Measurements from ENCODE around the gene FA2H.

FA2H gene

DNA sequence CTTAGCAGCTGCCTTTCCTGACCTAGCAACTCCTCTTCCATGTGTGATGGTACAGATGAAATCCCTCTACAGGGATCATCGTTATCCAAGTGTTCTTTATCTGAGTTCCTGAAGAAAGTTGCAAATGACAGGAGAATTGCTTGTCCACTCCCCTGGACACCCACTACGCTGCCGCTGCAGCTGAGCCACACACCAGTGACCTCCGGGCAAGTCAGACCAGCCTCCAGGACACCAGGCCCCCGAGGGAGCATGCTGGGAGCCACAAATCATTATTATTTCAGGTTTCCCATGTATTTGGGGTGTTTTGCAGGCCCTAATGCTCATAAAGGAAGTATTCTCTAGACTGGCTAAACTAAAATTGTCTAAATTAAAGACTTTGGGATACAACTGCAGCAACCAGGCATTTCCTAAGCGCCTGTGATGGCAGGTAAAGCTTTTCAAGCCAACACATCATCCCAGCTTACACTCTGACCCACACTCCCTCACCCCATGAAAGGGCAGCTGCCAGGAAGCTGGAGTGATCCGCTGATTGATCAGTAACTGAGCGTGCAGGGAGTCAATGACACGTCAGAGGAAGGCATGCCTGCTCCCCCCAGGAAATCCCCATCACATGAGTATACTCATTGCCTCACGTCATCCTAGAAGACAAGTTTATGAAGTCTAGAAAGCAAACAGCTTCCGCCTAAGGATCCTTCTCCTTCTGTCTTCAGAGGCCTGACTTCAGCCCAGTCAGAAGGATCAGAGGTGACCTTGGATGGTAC, 14.4 kb downstream of the FA2H start:
- Mint-ChIP-seq H3K27ac (no peak overlapping the region), H3K9me3 (no peaks in the 10 kb centered on the region), H3K4me3 (no peak overlapping the region), H3K27me3 (peaks cover 4 to 22% of the 10 kb centered on the region in 2 donors), H3K36me3 (no peaks in the 10 kb centered on the region), H3K4me1 (no peaks in the 10 kb centered on the region)
- ATAC-seq (replicated peaks), result peak in 1 of 2 donors; percentile 31
- no peak for DNase-seq

DNA sequence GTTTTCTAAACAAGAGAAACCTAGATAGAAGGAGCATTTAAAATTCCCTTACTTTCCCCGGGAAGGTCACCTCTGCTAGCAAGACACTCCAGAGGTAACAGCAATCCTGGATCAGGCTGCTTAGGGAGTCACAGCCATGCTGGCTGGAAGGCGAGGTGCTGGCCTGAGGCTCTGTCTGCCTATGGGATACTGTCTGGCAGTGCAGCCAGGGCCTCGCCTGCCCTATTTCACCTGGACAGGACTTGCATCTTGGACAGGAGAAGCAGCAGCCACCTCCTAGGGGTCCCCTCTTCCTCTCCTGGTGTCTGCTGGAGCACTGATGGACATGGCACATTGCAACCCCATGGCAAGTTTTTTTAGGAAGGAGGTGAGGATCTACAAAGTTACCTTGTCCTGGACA, 15.1 kb downstream of the FA2H start:
- Mint-ChIP-seq H3K27ac (no peak overlapping the region), H3K9me3 (no peaks in the 10 kb centered on the region), H3K27me3 (peaks cover 7 to 22% of the 10 kb centered on the region in 2 donors), H3K4me1 (no peaks in the 10 kb centered on the region), H3K4me3 (no peak overlapping the region), H3K36me3 (no peaks in the 10 kb centered on the region)
- ATAC-seq (replicated peaks) (no peak), DNase-seq (no peak)

- H3K4me3 Mint-ChIP-seq, result no peak overlapping the region
Observed at GRCh38 chr16:74758801-74759200, 15.8 kb downstream of the FA2H start.

GRCh38 chr16:74757349-74757748, 17.3 kb downstream of the FA2H start:
- ATAC-seq (replicated peaks) (no peak), DNase-seq (no peak)
- Mint-ChIP-seq H3K27ac (no peak overlapping the region), H3K36me3 (no peaks in the 10 kb centered on the region), H3K9me3 (no peaks in the 10 kb centered on the region), H3K4me3 (no peak overlapping the region), H3K27me3 (peaks cover 9 to 24% of the 10 kb centered on the region in 2 donors), H3K4me1 (no peaks in the 10 kb centered on the region)

More at GRCh38 chr16:74758801-74759200, 15.8 kb downstream of the FA2H start:
- ATAC-seq (replicated peaks) (no peak), DNase-seq (no peak)
- no peaks in the 10 kb centered on the region for H3K9me3 Mint-ChIP-seq
- peaks cover 7 to 19% of the 10 kb centered on the region in 2 donors for H3K27me3 Mint-ChIP-seq
- no peaks in the 10 kb centered on the region for H3K36me3 Mint-ChIP-seq
- H3K27ac Mint-ChIP-seq, result no peak overlapping the region
- H3K4me1 Mint-ChIP-seq, result no peaks in the 10 kb centered on the region

DNA sequence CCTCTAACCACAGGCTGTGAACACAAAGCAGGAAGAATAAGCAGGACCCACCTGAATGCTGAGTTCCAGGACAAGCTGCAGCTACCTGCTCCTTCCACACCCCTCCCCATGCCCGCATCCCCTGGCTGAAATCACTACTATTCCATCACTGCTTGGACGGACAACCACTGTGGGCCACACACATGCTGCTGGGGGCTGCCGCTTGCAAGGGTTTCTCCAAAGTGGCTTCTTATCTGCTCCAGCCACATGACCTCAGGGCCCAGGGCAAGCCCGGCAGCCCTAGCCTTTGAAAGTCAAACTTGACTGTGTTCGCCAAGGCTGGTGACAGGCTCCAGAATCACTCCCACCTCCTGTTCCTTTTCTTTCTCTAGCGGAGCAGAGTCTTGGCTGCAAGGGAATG, 18.4 kb downstream of the FA2H start:
- Mint-ChIP-seq H3K4me3 (no peak overlapping the region), H3K27me3 (peaks cover 14 to 32% of the 10 kb centered on the region in 2 donors), H3K27ac (no peak overlapping the region), H3K4me1 (no peaks in the 10 kb centered on the region), H3K9me3 (no peaks in the 10 kb centered on the region), H3K36me3 (no peaks in the 10 kb centered on the region)
- no peak for DNase-seq
- ATAC-seq (replicated peaks), result no peak

DNA sequence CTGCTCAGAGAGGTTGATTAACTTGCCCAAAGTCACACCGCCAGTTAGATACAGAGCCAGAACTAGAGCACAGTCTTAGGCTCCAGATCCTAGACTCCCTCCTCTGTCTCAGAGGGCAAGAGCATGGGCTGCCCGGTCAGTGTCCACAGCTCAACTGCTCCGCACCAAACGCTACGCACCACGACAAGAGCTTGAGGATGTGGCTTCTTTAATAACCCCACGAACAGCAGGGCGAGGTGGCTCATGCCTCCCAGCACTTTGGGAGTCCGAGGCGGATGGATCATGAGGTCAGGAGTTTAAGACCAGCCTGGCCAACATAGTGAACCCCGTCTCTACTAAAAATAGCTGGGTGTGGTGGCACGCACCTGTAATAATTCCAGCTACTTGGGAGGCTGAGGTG, 21.4 kb downstream of the FA2H start:
- DNase-seq (no peak), ATAC-seq (replicated peaks) (no peak)
- no peaks in the 10 kb centered on the region for H3K36me3 Mint-ChIP-seq
- H3K27me3 Mint-ChIP-seq, result peaks cover 11 to 16% of the 10 kb centered on the region in 2 donors
- no peaks in the 10 kb centered on the region for H3K9me3 Mint-ChIP-seq
- H3K4me1 Mint-ChIP-seq, result no peaks in the 10 kb centered on the region
- no peak overlapping the region for H3K27ac Mint-ChIP-seq
- no peak overlapping the region for H3K4me3 Mint-ChIP-seq

DNA sequence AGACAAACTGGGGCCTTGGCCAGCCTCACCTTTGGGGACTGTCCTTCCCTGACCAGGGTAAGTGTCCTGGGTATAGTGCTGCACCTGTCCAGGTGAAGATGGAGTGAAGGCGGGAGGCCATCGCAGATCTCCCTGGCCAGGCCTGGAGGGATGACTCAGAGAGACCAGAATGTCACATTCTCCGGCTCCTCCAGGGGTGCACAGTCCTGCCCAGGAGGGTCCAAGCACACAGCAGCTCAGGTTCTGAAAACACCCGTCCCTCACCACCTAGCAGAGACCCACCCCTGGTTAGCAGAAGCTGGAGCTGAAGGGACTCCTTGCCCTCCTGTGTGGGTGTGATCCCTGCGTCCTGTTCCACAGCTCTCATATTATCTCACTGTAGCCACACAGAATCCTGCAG, 21.9 kb downstream of the FA2H start:
- H3K9me3 Mint-ChIP-seq, result no peaks in the 10 kb centered on the region
- DNase-seq, result no peak

DNA sequence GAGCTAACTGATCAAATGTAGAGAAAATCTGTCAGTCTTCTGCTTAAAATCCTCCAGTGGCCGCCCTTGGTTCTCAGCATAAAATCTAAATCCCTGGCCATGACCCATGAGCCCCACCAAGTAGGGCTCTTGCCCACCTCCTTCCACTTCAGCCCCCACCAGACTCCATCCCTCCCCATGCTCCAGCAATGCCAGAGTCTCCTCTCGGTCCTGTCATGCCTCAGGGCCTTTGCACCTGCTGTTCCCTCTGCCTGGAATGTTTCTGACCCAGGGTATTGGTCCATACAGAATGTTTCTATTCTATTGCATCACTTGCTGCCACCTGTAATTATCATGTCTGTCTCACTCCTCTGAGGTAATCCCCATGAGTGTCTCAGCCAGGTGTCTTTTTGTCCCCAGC, 22.4 kb downstream of the FA2H start:
- Mint-ChIP-seq H3K4me3 (no peak overlapping the region), H3K4me1 (no peaks in the 10 kb centered on the region), H3K36me3 (no peaks in the 10 kb centered on the region), H3K27me3 (peaks cover 11 to 16% of the 10 kb centered on the region in 2 donors), H3K9me3 (no peaks in the 10 kb centered on the region), H3K27ac (no peak overlapping the region)
- ATAC-seq (replicated peaks) (no peak), DNase-seq (no peak)

More for the DNA sequence above, 21.9 kb downstream of the FA2H start:
- H3K27ac Mint-ChIP-seq, result no peak overlapping the region
- no peaks in the 10 kb centered on the region for H3K36me3 Mint-ChIP-seq
- H3K4me1 Mint-ChIP-seq, result no peaks in the 10 kb centered on the region
- H3K4me3 Mint-ChIP-seq, result no peak overlapping the region
- no peak for ATAC-seq (replicated peaks)
- H3K27me3 Mint-ChIP-seq, result peaks cover 11 to 16% of the 10 kb centered on the region in 2 donors

GRCh38 chr16:74751658-74752057, 23.0 kb downstream of the FA2H start:
- Mint-ChIP-seq H3K36me3 (no peaks in the 10 kb centered on the region), H3K27me3 (peaks cover 11 to 16% of the 10 kb centered on the region in 2 donors), H3K9me3 (no peaks in the 10 kb centered on the region), H3K4me1 (no peaks in the 10 kb centered on the region), H3K4me3 (no peak overlapping the region), H3K27ac (no peak overlapping the region)
- no peak for ATAC-seq (replicated peaks)
- no peak for DNase-seq

GRCh38 chr16:74749291-74750055, 25.1 kb downstream of the FA2H start:
- H3K9me3 Mint-ChIP-seq, result no peaks in the 10 kb centered on the region
- H3K36me3 Mint-ChIP-seq, result no peaks in the 10 kb centered on the region
- DNase-seq (no peak), ATAC-seq (replicated peaks) (no peak)
- H3K27me3 Mint-ChIP-seq, result peaks cover 7 to 16% of the 10 kb centered on the region in 2 donors
- no peaks in the 10 kb centered on the region for H3K4me1 Mint-ChIP-seq
- no peak overlapping the region for H3K27ac Mint-ChIP-seq
- no peak overlapping the region for H3K4me3 Mint-ChIP-seq

- no peak for DNase-seq
- no peaks in the 10 kb centered on the region for H3K36me3 Mint-ChIP-seq
- no peak overlapping the region for H3K27ac Mint-ChIP-seq
- H3K4me3 Mint-ChIP-seq, result no peak overlapping the region
- no peaks in the 10 kb centered on the region for H3K4me1 Mint-ChIP-seq
- H3K9me3 Mint-ChIP-seq, result no peaks in the 10 kb centered on the region
- ATAC-seq (replicated peaks), result no peak
- H3K27me3 Mint-ChIP-seq, result peaks cover 7 to 11% of the 10 kb centered on the region in 2 donors
Observed at GRCh38 chr16:74748616-74749026, 26.0 kb downstream of the FA2H start.

DNA sequence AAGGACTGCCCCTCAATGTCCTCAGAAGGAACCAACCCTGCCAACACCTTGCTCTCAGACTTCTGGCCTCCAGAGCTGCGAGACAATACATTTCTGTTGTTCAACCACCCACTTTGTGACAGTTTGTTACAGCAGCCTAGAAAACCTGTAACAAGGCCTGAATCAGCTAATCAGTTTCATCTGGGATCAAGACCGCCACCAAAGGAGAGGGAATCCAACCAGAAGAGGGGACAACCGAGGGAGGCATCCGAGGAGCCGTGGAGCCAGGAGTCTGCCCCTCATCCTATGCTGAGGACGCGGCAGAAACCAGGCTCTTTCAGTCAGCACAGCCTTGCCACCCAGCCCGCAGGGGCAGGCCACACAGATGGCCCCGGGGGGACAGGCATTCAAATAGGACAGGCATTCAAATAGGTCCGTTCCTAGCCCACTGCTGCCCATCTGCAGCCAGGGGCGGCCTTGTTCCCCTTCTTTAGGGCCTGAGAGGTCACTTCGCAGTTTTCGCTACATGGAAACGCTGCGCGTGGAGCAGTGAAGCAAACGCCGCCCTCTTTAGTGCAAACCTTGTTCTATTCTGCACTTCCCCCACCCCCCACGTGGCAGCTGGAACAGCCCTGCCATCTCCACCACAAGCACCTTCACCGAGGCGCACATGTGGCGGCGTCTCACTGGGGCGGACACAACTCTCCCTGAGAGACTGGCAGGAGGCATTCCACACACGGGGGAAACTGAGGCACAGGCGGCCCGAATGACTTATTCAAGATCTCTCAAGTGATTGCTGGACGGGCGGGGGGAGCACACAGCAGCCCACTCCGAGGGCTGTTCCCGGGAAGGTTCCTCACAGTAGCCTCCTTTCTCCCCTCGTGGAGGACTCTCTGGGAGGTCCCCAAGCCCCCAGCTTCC, 26.7 kb downstream of the FA2H start:
- DNase-seq, result no peak
- Mint-ChIP-seq H3K4me3 (no peak overlapping the region), H3K27ac (no peak overlapping the region), H3K36me3 (no peaks in the 10 kb centered on the region), H3K4me1 (no peaks in the 10 kb centered on the region), H3K9me3 (no peaks in the 10 kb centered on the region), H3K27me3 (peaks cover 7 to 10% of the 10 kb centered on the region in 2 donors)
- no peak for ATAC-seq (replicated peaks)

DNA sequence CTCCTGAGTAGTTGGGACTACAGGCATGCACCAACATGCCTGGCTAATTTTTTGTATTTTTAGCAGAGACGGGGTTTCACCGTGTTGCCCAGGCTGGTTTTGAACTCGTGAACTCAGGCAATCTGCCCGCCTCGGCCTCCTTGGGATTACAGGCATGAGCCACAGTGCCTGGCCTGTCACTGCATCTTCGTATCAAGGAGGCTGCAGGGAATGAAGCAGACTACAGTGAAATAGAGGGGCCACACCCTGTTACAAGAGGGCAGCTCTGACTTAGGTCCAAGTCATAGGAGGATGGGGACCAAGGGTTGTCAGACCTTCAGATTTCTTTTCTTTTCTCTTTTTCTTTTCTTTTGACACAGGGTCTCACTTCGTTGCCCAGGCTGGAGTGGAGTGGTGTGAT, 28.7 kb downstream of the FA2H start:
- no peaks in the 10 kb centered on the region for H3K27me3 Mint-ChIP-seq
- no peak overlapping the region for H3K27ac Mint-ChIP-seq
- no peaks in the 10 kb centered on the region for H3K4me1 Mint-ChIP-seq
- ATAC-seq (replicated peaks) (no peak), DNase-seq (no peak)
- H3K36me3 Mint-ChIP-seq, result no peaks in the 10 kb centered on the region
- H3K4me3 Mint-ChIP-seq, result no peak overlapping the region
- no peaks in the 10 kb centered on the region for H3K9me3 Mint-ChIP-seq

GRCh38 chr16:74745109-74745615, 29.5 kb downstream of the FA2H start:
- Mint-ChIP-seq H3K36me3 (no peaks in the 10 kb centered on the region), H3K9me3 (no peaks in the 10 kb centered on the region), H3K4me3 (no peak overlapping the region), H3K27me3 (no peaks in the 10 kb centered on the region), H3K4me1 (no peaks in the 10 kb centered on the region), H3K27ac (no peak overlapping the region)
- ATAC-seq (replicated peaks) (no peak), DNase-seq (no peak)

Data from stimulated activated naive B cell treated with anti-CD40 and anti-IgM and Interleukin-4, amounts not matched to agents 10 μg/mL and 1 μg/mL and 100 μg/mL, for 72 hours (primary cell).